DMS 273 (cell line): ENCODE results near the gene MIP.
"Not testable (repeated sequence)": the region's sequence is repeated elsewhere in the genome, so short reads cannot be mapped to it uniquely, and the experiment has no call there.

Experiments used
- DNase-seq: peaks from one replicate; lab custom pipeline; 2025; ENCODE audit not compliant: unreplicated experiment; lab: John Stamatoyannopoulos, UW

MIP gene

GRCh38 chr12:56468216-56469006 is 14.0 kb upstream of the MIP start, which contains the start of gene SPRYD4:
Gene SPRYD4, plus strand, starts transcription at chr12:56468578. Its CDS starts 14 bp downstream, at chr12:56468592.
- DNase-seq, result peak; percentile 95

GRCh38 chr12:56462565-56462964 is 8.1 kb upstream of the MIP start:
- no peak for DNase-seq

GRCh38 chr12:56461235-56462159 is 7.0 kb upstream of the MIP start:
- DNase-seq, result no peak

GRCh38 chr12:56457817-56458216 is 3.4 kb upstream of the MIP start:
- DNase-seq, result no peak

- DNase-seq, result no peak
Observed at GRCh38 chr12:56451147-56451546, 3.3 kb downstream of the MIP start.

GRCh38 chr12:56450241-56450640 is 4.2 kb downstream of the MIP start:
- peak; percentile 51 for DNase-seq

GRCh38 chr12:56449622-56449984 is 4.9 kb downstream of the MIP start:
- no peak for DNase-seq

GRCh38 chr12:56448860-56449621 is 5.4 kb downstream of the MIP start, which contains the start of gene TIMELESS:
Gene TIMELESS, minus strand, starts transcription at chr12:56449426. Its CDS starts 15,256 bp downstream, at chr12:56434170.
- peak; percentile 95 for DNase-seq

GRCh38 chr12:56443208-56443607 is 11.2 kb downstream of the MIP start:
- not testable (repeated sequence) for DNase-seq

GRCh38 chr12:56437430-56438176 is 16.9 kb downstream of the MIP start:
- DNase-seq, result peak; percentile 27

- no peak for DNase-seq
Observed at GRCh38 chr12:56434828-56435227, 19.6 kb downstream of the MIP start.

- DNase-seq, result no peak
Observed at GRCh38 chr12:56431850-56432249, 22.6 kb downstream of the MIP start.

- no peak for DNase-seq
Observed at GRCh38 chr12:56431288-56431687, 23.2 kb downstream of the MIP start.

GRCh38 chr12:56425940-56426438 is 28.5 kb downstream of the MIP start:
- no peak for DNase-seq

- no peak for DNase-seq
Observed at GRCh38 chr12:56425193-56425592, 29.3 kb downstream of the MIP start.

- no peak for DNase-seq
Observed at GRCh38 chr12:56420411-56420810, 34.0 kb downstream of the MIP start.

GRCh38 chr12:56417739-56418138 is 36.7 kb downstream of the MIP start:
- DNase-seq, result no peak

- DNase-seq, result no peak
Observed at GRCh38 chr12:56414401-56414800, 40.1 kb downstream of the MIP start.

GRCh38 chr12:56413392-56413791 is 41.1 kb downstream of the MIP start:
- DNase-seq, result no peak
